Stomach (tissue), 9 donors: ENCODE measurements around the gene ANTXR1. TPM values are rescaled to one million over a fixed set of nuclear protein-coding genes. Genes with fewer than 3 reads are reported as not detected.

ENCODE experiments used
- DNase-seq, 2 donors: peaks; one replicate each; pipeline versions ENCODE4 v3.0.0 to v3.0.0-alpha.2; 2013 to 2019
- H3K27ac ChIP-seq, 5 donors: fragments of 200-600 bp in 4 of 5; sonication (generic) in 4 of 5; one replicate each; pipeline ENCODE4 v1.5.1; 2013 to 2019; ENCODE audit warnings: mild to moderate bottlenecking in 1 of 5, moderate library complexity in 1 of 5
- H3K27me3 ChIP-seq, 3 donors: fragments of 200-600 bp; sonication (generic); one replicate each; pipeline ENCODE4 v1.5.1; 2017 to 2019; ENCODE audit warnings: mixed run types in 1 of 3
- H3K36me3 ChIP-seq, 4 donors: fragments of 200-600 bp; sonication (generic); 1 replicate in 3 of 4; 2 replicates in 1 of 4; pipeline ENCODE4 v1.5.1; 2016 to 2019
- H3K4me1 ChIP-seq, 4 donors: fragments of 200-600 bp; sonication (generic); one replicate each; pipeline ENCODE4 v1.5.1; 2016 to 2019
- H3K4me3 ChIP-seq, 4 donors: fragments of 200-600 bp; sonication (generic) in 3 of 4; one replicate each; pipeline ENCODE4 v1.5.1; 2016 to 2019; ENCODE audit warnings: mild to moderate bottlenecking in 1 of 4
- H3K9me3 ChIP-seq, 4 donors: fragments of 200-600 bp; sonication (generic); one replicate each; pipeline ENCODE4 v1.5.1; 2016 to 2019
- CTCF ChIP-seq, 7 experiments: fragments of 450-650 bp in 4 of 7; fragments of 200-600 bp in 3 of 7; sonication (generic) in 3 of 7; IDR thresholded peaks; one replicate each; pipeline ENCODE4 v1.5.1; 2016 to 2019; ENCODE audit warnings: antibody characterized with exemption in 7 of 7, control low read depth in 2 of 7, mild to moderate bottlenecking in 1 of 7
- EP300 ChIP-seq: sonication (generic); formaldehyde crosslinking; IDR thresholded peaks from one replicate; pipeline ENCODE4 v1.6.1; 2017; ENCODE audit warnings: antibody characterized with exemption
- POLR2A ChIP-seq, 4 donors: fragments of 450-650 bp; IDR thresholded peaks; one replicate each; pipeline ENCODE4 v1.6.1; 2016; ENCODE audit warnings: antibody characterized with exemption in 4 of 4, control low read depth in 2 of 4, mild to moderate bottlenecking in 1 of 4, moderate library complexity in 1 of 4
- POLR2AphosphoS5 ChIP-seq, 3 donors: sonication (generic); formaldehyde crosslinking; IDR thresholded peaks; one replicate each; pipeline ENCODE4 v1.6.1; 2016; ENCODE audit warnings: antibody characterized with exemption in 3 of 3
- WGBS, 5 donors: extraction: QIAGEN DNeasy Blood & Tissue Kit in 3 of 5; methylation state at CpG; one replicate each; pipeline versions ENCODE4 v1.1.5 to v1.1.7; 2013 to 2018; 5-methylcytosine and 5-hydroxymethylcytosine counted together
- intact Hi-C: fragments of 100-400 bp; cut with DNase I; formaldehyde crosslinking; loops from one replicate; pipeline ENCODE4 v1.15.1; 2023; ENCODE audit warnings: low total_unique reads
- polyA plus RNA-seq, 3 donors: library from polyadenylated mRNA; stranded (reverse); fragments of 200-250 nt; gene quantifications; one replicate each; pipeline ENCODE4 v1.2.3, GENCODE V29; 2013
- total RNA-seq, 5 donors: library from RNA; depleted of rRNA; stranded (reverse); fragments of >200 nt; gene quantifications; one replicate each; pipeline versions ENCODE4 v1.1.0 to v1.2.3, GENCODE V29; 2014 to 2016
- donor health status: healthy with polysubstance abuse.
- donor health status: Bipolar disorder and iron deficiency.
- donor health status: healthy.

Gene ANTXR1
- total and polyA plus RNA-seq, 8 donors = 5.8 to 32.5 (median 13.7) TPM

- H3K27me3 ChIP-seq = no peaks in the 10 kb centered on the region
- no peak for DNase-seq
- 81 to 95% (median 87%) methylated on average over 1 of the region's 1 CpG for WGBS, 5 donors
- peaks cover 0 to 15% (median 8%) of the 10 kb centered on the region in 4 donors for H3K36me3 ChIP-seq
- TF ChIP-seq CTCF (IDR thresholded peaks at IDR 0.05) (no peak), POLR2A (IDR thresholded peaks at IDR 0.05) (no peak), EP300 (no peak)
- H3K9me3 ChIP-seq = no peaks in the 10 kb centered on the region
- peaks cover 0 to 9% (median 0%) of the 10 kb centered on the region in 4 donors for H3K4me1 ChIP-seq
- intact Hi-C loops = no loop called here
- H3K27ac ChIP-seq = no peak overlapping the region
- H3K4me3 ChIP-seq = no peak overlapping the region
Observed at GRCh38 chr2:69075486-69075885, 62.5 kb downstream of the ANTXR1 start.

GRCh38 chr2:69076601-69077000, 63.6 kb downstream of the ANTXR1 start:
- no peaks in the 10 kb centered on the region for H3K9me3 ChIP-seq
- intact Hi-C loops = no loop called here
- DNase-seq = no peak
- H3K36me3 ChIP-seq = peaks cover 0 to 15% (median 8%) of the 10 kb centered on the region in 4 donors
- no peaks in the 10 kb centered on the region for H3K27me3 ChIP-seq
- peaks cover 0 to 9% (median 2%) of the 10 kb centered on the region in 4 donors for H3K4me1 ChIP-seq
- H3K4me3 ChIP-seq = no peak overlapping the region
- H3K27ac ChIP-seq = no peak overlapping the region
- 81 to 87% (median 81%) methylated on average over 2 of the region's 2 CpGs for WGBS, 5 donors
- TF ChIP-seq CTCF (IDR thresholded peaks at IDR 0.05) (no peak), EP300 (no peak), POLR2AphosphoS5 (IDR thresholded peaks at IDR 0.05) (no peak), POLR2A (IDR thresholded peaks at IDR 0.05) (no peak)

- Histone ChIP-seq H3K27ac (no peak overlapping the region), H3K36me3 (peaks cover 0 to 15% (median 8%) of the 10 kb centered on the region in 4 donors)
- WGBS, 5 donors = 85 to 92% (median 90%) methylated on average over 10 of the region's 10 CpGs
Observed at GRCh38 chr2:69077252-69077950, 64.4 kb downstream of the ANTXR1 start.

GRCh38 chr2:69080071-69080470, 67.1 kb downstream of the ANTXR1 start:
- DNase-seq = no peak
- Histone ChIP-seq H3K27me3 (no peaks in the 10 kb centered on the region), H3K36me3 (peaks cover 0 to 15% (median 8%) of the 10 kb centered on the region in 4 donors), H3K4me3 (no peak overlapping the region), H3K4me1 (peaks cover 0 to 30% (median 18%) of the 10 kb centered on the region in 4 donors), H3K27ac (peak overlapping the region in 1 of 5 donors; percentile 22), H3K9me3 (no peaks in the 10 kb centered on the region)
- intact Hi-C loops = no loop called here
- no peak for TF ChIP-seq POLR2A (IDR thresholded peaks at IDR 0.05)
- TF ChIP-seq CTCF (IDR thresholded peaks at IDR 0.05) = no peak
- TF ChIP-seq EP300 = no peak
- TF ChIP-seq POLR2AphosphoS5 (IDR thresholded peaks at IDR 0.05) = no peak
- 75 to 85% (median 82%) methylated on average over 4 of the region's 4 CpGs for WGBS, 5 donors

More at GRCh38 chr2:69077252-69077950, 64.4 kb downstream of the ANTXR1 start:
- no peak overlapping the region for H3K4me3 ChIP-seq
- intact Hi-C loops = no loop called here
- peaks cover 0 to 11% (median 7%) of the 10 kb centered on the region in 4 donors for H3K4me1 ChIP-seq
- no peak for DNase-seq
- no peaks in the 10 kb centered on the region for H3K27me3 ChIP-seq
- H3K9me3 ChIP-seq = no peaks in the 10 kb centered on the region
- TF ChIP-seq POLR2AphosphoS5 (IDR thresholded peaks at IDR 0.05) (no peak), POLR2A (IDR thresholded peaks at IDR 0.05) (no peak), CTCF (IDR thresholded peaks at IDR 0.05) (no peak), EP300 (no peak)
